ENCODE results near the gene MAP4K4.

DNA sequence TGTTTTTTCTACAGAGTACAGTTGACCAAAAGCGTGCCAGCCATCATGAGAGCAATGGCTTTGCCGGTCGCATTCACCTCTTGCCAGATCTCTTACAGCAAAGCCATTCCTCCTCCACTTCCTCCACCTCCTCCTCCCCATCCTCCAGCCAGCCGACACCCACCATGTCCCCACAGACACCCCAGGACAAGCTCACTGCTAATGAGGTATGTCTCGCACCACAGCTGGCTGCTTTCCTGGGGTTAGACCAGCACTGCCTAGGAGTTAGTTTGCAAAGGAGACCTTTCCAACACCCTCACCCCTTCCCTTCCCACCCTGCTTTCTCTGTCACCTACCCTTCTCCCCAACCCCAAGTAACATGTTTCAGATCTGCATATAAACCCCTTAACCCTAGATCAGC lies 174.0 kb downstream of the MAP4K4 start:
- no peak for TF ChIP-seq EZH2 (IDR thresholded peaks at IDR 0.05; ENCODE audit: low read length)
- TF ChIP-seq, protein P1, sequence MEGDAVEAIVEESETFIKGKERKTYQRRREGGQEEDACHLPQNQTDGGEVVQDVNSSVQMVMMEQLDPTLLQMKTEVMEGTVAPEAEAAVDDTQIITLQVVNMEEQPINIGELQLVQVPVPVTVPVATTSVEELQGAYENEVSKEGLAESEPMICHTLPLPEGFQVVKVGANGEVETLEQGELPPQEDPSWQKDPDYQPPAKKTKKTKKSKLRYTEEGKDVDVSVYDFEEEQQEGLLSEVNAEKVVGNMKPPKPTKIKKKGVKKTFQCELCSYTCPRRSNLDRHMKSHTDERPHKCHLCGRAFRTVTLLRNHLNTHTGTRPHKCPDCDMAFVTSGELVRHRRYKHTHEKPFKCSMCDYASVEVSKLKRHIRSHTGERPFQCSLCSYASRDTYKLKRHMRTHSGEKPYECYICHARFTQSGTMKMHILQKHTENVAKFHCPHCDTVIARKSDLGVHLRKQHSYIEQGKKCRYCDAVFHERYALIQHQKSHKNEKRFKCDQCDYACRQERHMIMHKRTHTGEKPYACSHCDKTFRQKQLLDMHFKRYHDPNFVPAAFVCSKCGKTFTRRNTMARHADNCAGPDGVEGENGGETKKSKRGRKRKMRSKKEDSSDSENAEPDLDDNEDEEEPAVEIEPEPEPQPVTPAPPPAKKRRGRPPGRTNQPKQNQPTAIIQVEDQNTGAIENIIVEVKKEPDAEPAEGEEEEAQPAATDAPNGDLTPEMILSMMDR (optimal IDR thresholded peaks at IDR 0.05 in 1 of 3, IDR thresholded peaks at IDR 0.05 in 1 of 3, conservative IDR thresholded peaks at IDR 0.05 in 1 of 3; ENCODE audit: extremely low read depth in 1 of 3, insufficient read depth in 2 of 3, low read length in 3 of 3) = no peak
